ENCODE data around the gene WDR62.

- TF ChIP-seq, protein P1, sequence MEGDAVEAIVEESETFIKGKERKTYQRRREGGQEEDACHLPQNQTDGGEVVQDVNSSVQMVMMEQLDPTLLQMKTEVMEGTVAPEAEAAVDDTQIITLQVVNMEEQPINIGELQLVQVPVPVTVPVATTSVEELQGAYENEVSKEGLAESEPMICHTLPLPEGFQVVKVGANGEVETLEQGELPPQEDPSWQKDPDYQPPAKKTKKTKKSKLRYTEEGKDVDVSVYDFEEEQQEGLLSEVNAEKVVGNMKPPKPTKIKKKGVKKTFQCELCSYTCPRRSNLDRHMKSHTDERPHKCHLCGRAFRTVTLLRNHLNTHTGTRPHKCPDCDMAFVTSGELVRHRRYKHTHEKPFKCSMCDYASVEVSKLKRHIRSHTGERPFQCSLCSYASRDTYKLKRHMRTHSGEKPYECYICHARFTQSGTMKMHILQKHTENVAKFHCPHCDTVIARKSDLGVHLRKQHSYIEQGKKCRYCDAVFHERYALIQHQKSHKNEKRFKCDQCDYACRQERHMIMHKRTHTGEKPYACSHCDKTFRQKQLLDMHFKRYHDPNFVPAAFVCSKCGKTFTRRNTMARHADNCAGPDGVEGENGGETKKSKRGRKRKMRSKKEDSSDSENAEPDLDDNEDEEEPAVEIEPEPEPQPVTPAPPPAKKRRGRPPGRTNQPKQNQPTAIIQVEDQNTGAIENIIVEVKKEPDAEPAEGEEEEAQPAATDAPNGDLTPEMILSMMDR (conservative IDR thresholded peaks at IDR 0.05) = no peak
- TF ChIP-seq EZH2 (IDR thresholded peaks at IDR 0.05; ENCODE audit: low read depth) = no peak
Observed at GRCh38 chr19:36009633-36010379, 44.9 kb upstream of the WDR62 start.

Measured in PC-9 (cell line).